ENCODE measurements around the gene HAUS7.

DNA sequence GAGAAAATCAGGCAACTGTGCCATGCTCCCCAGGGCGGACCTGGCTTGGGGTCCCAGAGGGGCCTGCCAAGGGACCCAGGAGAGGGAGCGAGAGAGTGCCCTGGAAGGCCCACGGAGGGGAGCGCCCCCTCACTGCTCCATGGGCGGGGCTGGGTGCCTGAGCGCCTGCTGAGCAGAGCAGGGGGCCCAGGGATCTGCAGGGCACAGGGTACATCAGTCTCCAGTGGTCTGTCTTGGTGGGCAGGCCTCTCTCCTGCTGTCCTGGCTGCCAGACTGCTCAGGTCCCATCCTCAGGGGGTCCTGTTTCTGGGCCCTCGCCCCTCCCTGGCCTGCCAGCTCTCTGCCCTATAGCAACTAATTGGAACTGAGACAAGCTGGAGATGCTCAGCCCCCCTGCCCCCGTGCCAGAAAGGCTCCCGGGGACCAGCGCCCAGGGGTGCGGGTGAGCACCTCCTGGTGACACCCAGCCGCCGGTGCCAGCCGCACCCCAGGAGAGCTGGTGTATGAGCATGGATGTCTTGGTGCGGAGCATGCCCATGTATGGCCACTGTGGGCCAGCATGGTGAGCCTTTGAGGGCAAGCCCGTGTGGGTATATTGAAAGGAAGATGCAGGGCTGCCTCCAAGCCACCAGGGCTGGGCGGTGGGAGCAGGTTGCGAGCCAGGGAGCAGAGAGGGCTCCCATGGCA, 25.7 kb upstream of the HAUS7 start:
- TF ChIP-seq, protein P1, sequence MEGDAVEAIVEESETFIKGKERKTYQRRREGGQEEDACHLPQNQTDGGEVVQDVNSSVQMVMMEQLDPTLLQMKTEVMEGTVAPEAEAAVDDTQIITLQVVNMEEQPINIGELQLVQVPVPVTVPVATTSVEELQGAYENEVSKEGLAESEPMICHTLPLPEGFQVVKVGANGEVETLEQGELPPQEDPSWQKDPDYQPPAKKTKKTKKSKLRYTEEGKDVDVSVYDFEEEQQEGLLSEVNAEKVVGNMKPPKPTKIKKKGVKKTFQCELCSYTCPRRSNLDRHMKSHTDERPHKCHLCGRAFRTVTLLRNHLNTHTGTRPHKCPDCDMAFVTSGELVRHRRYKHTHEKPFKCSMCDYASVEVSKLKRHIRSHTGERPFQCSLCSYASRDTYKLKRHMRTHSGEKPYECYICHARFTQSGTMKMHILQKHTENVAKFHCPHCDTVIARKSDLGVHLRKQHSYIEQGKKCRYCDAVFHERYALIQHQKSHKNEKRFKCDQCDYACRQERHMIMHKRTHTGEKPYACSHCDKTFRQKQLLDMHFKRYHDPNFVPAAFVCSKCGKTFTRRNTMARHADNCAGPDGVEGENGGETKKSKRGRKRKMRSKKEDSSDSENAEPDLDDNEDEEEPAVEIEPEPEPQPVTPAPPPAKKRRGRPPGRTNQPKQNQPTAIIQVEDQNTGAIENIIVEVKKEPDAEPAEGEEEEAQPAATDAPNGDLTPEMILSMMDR (IDR thresholded peaks at IDR 0.05), result no peak
- no peak for TF ChIP-seq POLR2AphosphoS5 (IDR thresholded peaks at IDR 0.05)
- no peak for TF ChIP-seq POLR2A (IDR thresholded peaks at IDR 0.05)
- no peak for TF ChIP-seq EP300 (IDR thresholded peaks at IDR 0.05; ENCODE audit: low read depth)

Measured in transverse colon (tissue), 4 donors.